Neural cell (in vitro differentiated cells): Measurements from ENCODE around the gene SH3TC2.

Experiments
- CTCF ChIP-seq: fragments of 450-650 bp; IDR thresholded peaks from 2 replicates; pipeline ENCODE4 v1.5.1; 2014; ENCODE audit warnings: antibody characterized with exemption, mild to moderate bottlenecking, moderate library complexity; ENCODE audit not compliant: poor library complexity, severe bottlenecking
- EP300 ChIP-seq: fragments of 450-650 bp; conservative IDR thresholded peaks from 2 replicates; pipeline ENCODE4 v1.6.1; 2014; ENCODE audit warnings: antibody characterized with exemption, mild to moderate bottlenecking, moderate library complexity; ENCODE audit not compliant: poor library complexity, severe bottlenecking
- EZH2 ChIP-seq: fragments of 200-600, 300-800 bp; shearing (Covaris generic), sonication (generic); IDR thresholded peaks from 2 replicates; pipeline ENCODE4 v1.6.1; 2014; ENCODE audit warnings: antibody characterized with exemption, low read length, borderline replicate concordance, mild to moderate bottlenecking; ENCODE audit not compliant: insufficient read depth, poor library complexity, severe bottlenecking
- MXI1 ChIP-seq: fragments of 450-650 bp; conservative IDR thresholded peaks from 2 replicates; pipeline ENCODE4 v1.6.1; 2014; ENCODE audit warnings: antibody characterized with exemption, mild to moderate bottlenecking; ENCODE audit not compliant: poor library complexity, severe bottlenecking
- POLR2AphosphoS5 ChIP-seq: IDR thresholded peaks from 2 replicates; pipeline ENCODE4 v1.6.1; 2012
- REST ChIP-seq: IDR thresholded peaks from 2 replicates; pipeline ENCODE4 v1.6.1; 2012; ENCODE audit warnings: borderline replicate concordance
- SMC3 ChIP-seq: fragments of 450-650 bp; conservative IDR thresholded peaks from 2 replicates; pipeline ENCODE4 v1.6.1; 2014; ENCODE audit warnings: antibody characterized with exemption, mild to moderate bottlenecking, moderate library complexity; ENCODE audit not compliant: poor library complexity
- TAF1 ChIP-seq: IDR thresholded peaks from 2 replicates; pipeline ENCODE4 v1.6.1; 2012; ENCODE audit warnings: low read depth

GRCh38 chr5:148961261-148962199 lies 101.3 kb downstream of the SH3TC2 start:
- TF ChIP-seq CTCF (no peak), EZH2 (no peak), EP300 (no peak), TAF1 (no peak), REST (no peak), POLR2AphosphoS5 (no peak), SMC3 (no peak), MXI1 (no peak)
